IMR-90 (cell line): ENCODE measurements around the gene ARHGAP19. TPM values are rescaled to one million over a fixed set of nuclear protein-coding genes. Genes with fewer than 3 reads are reported as not detected.

Experiments
- ATAC-seq: fragments of 200-7000 bp; cut with Tn5 transposase; 2 replicates; pipeline ENCODE4 v1.9.1; 2020; ENCODE audit warnings: low read depth, mild to moderate bottlenecking, moderate library complexity
- BruUV-seq: library from RNA; stranded (reverse); fragments of 400-500 nt; replicated peaks from 2 replicates; lab custom pipeline; 2021; lab: Mats Ljungman, UMichigan
- CTCF ChIA-PET: fragments of 300-600 bp; formaldehyde crosslinking; extraction: SDS; loops from one replicate; lab custom pipeline; 2021; ENCODE audit warnings: antibody characterized with exemption; lab: Yijun Ruan, JAX
- POLR2A ChIA-PET: fragments of 300-600 bp; sonication (Branson Sonifier 250); formaldehyde crosslinking; loops from one replicate; lab custom pipeline; 2022; ENCODE audit warnings: antibody characterized with exemption; ENCODE audit not compliant: unreplicated experiment; lab: Charles Lee
- DNase-seq: peaks from one replicate; pipeline ENCODE4 v3.0.0; 2013
- H2AFZ ChIP-seq: replicated peaks from 2 replicates; pipeline ENCODE3; 2013; ENCODE audit warnings: low read length, mild to moderate bottlenecking; ENCODE audit not compliant: poor library complexity
- H2AK5ac ChIP-seq: 2 replicates; pipeline ENCODE4 v1.6.1; 2013; ENCODE audit warnings: low read depth, low read length, inconsistent platforms
- H2AK9ac ChIP-seq: replicated peaks from 2 replicates; pipeline ENCODE3; 2013; ENCODE audit warnings: mild to moderate bottlenecking, low read depth, low read length, moderate library complexity; ENCODE audit not compliant: poor library complexity
- H2BK120ac ChIP-seq: 2 replicates; pipeline ENCODE4 v1.6.1; 2013; ENCODE audit warnings: low read depth, low read length, inconsistent platforms
- H2BK15ac ChIP-seq: 3 replicates; pipeline ENCODE4 v1.6.1; 2013; ENCODE audit warnings: low read depth, low read length, inconsistent platforms
- H2BK20ac ChIP-seq: 2 replicates; pipeline ENCODE4 v1.6.1; 2013; ENCODE audit warnings: low read depth, mild to moderate bottlenecking, inconsistent platforms, low read length, moderate library complexity
- H2BK5ac ChIP-seq: 2 replicates; pipeline ENCODE4 v1.6.1; 2013; ENCODE audit warnings: mild to moderate bottlenecking, low read depth, low read length, inconsistent platforms; ENCODE audit not compliant: poor library complexity, severe bottlenecking
- H3K14ac ChIP-seq: replicated peaks from 2 replicates; pipeline ENCODE4 v1.6.1; 2013; ENCODE audit warnings: low read depth, low read length, inconsistent platforms
- H3K18ac ChIP-seq: 2 replicates; pipeline ENCODE4 v1.6.1; 2013; ENCODE audit warnings: low read depth, low read length, control low read depth
- H3K23ac ChIP-seq: 2 replicates; pipeline ENCODE4 v1.6.1; 2013; ENCODE audit warnings: low read depth, low read length, inconsistent platforms
- H3K27ac ChIP-seq: 2 replicates; pipeline ENCODE4 v1.5.1; 2013; ENCODE audit warnings: mild to moderate bottlenecking, control low read depth, low read length; ENCODE audit not compliant: insufficient read depth
- H3K27me3 ChIP-seq: 2 replicates; pipeline ENCODE4 v1.6.1; 2013; ENCODE audit warnings: low read length; ENCODE audit not compliant: control insufficient read depth, insufficient read depth
- H3K36me3 ChIP-seq: 2 replicates; pipeline ENCODE4 v1.6.1; 2013; ENCODE audit warnings: low read length, mixed read lengths; ENCODE audit not compliant: control insufficient read depth, insufficient read depth
- H3K4ac ChIP-seq: 2 replicates; pipeline ENCODE4 v1.6.1; 2013; ENCODE audit warnings: low read depth, low read length, inconsistent platforms
- H3K4me1 ChIP-seq: 2 replicates; pipeline ENCODE4 v1.6.1; 2013; ENCODE audit warnings: low read length, mixed read lengths; ENCODE audit not compliant: control insufficient read depth, insufficient read depth
- H3K4me2 ChIP-seq: 2 replicates; pipeline ENCODE4 v1.6.1; 2013; ENCODE audit warnings: low read depth, mild to moderate bottlenecking, control low read depth, low read length, moderate library complexity
- H3K4me3 ChIP-seq: 2 replicates; pipeline ENCODE4 v1.5.1; 2013; ENCODE audit warnings: low read depth, mild to moderate bottlenecking, control low read depth, low read length, moderate library complexity; ENCODE audit not compliant: insufficient read depth
- H3K56ac ChIP-seq: 2 replicates; pipeline ENCODE4 v1.6.1; 2013; ENCODE audit warnings: low read length, inconsistent platforms; ENCODE audit not compliant: insufficient read depth; ENCODE audit errors: extremely low read depth
- H3K79me1 ChIP-seq, 2 experiments: 2 replicates each; pipeline ENCODE4 v1.6.1; 2013; ENCODE audit warnings: low read length in 2 of 2, inconsistent platforms in 1 of 2, low read depth in 1 of 2
- H3K9ac ChIP-seq: 2 replicates; pipeline ENCODE4 v1.6.1; 2013; ENCODE audit warnings: low read depth, low read length, control low read depth
- H3K9me1 ChIP-seq: 2 replicates; pipeline ENCODE4 v1.6.1; 2013; ENCODE audit warnings: low read length, inconsistent platforms; ENCODE audit not compliant: insufficient read depth
- H3K9me3 ChIP-seq: 2 replicates; pipeline ENCODE4 v1.6.1; 2013; ENCODE audit warnings: low read length; ENCODE audit not compliant: control insufficient read depth, insufficient read depth
- H4K20me1 ChIP-seq: 2 replicates; pipeline ENCODE4 v1.6.1; 2013; ENCODE audit warnings: low read length, inconsistent platforms; ENCODE audit not compliant: insufficient read depth
- H4K5ac ChIP-seq: 2 replicates; pipeline ENCODE4 v1.6.1; 2013; ENCODE audit warnings: mild to moderate bottlenecking, low read depth, low read length, control low read depth
- H4K8ac ChIP-seq, 2 experiments: 2 replicates each; pipeline ENCODE4 v1.6.1; 2013; ENCODE audit warnings: low read depth in 2 of 2, low read length in 2 of 2, control low read depth in 1 of 2, inconsistent platforms in 1 of 2
- H4K91ac ChIP-seq: 2 replicates; pipeline ENCODE4 v1.6.1; 2013; ENCODE audit warnings: low read depth, low read length, inconsistent platforms; ENCODE audit not compliant: insufficient read depth
- BHLHE40 ChIP-seq: fragments of 150-350 bp; IDR thresholded peaks from 2 replicates; pipeline ENCODE4 v1.6.1; 2016; ENCODE audit warnings: mild to moderate bottlenecking, low read depth, low read length
- CEBPB ChIP-seq: IDR thresholded peaks from 2 replicates; pipeline ENCODE4 v1.6.1; 2012; ENCODE audit warnings: low read depth, low read length, improper control_type of control experiment
- CHD1 ChIP-seq: IDR thresholded peaks from 2 replicates; pipeline ENCODE4 v1.6.1; 2012; ENCODE audit warnings: low read depth, low read length, improper control_type of control experiment
- FOS ChIP-seq: fragments of 150-350 bp; IDR thresholded peaks from 2 replicates; pipeline ENCODE4 v1.6.1; 2016; ENCODE audit warnings: low read depth, low read length
- MAFK ChIP-seq: IDR thresholded peaks from 2 replicates; pipeline ENCODE4 v1.6.1; 2012; ENCODE audit warnings: low read depth, low read length, improper control_type of control experiment
- MAZ ChIP-seq: IDR thresholded peaks from 2 replicates; pipeline ENCODE4 v1.6.1; 2012; ENCODE audit warnings: low read depth, mild to moderate bottlenecking, low read length, improper control_type of control experiment, moderate library complexity, borderline replicate concordance
- MXI1 ChIP-seq: IDR thresholded peaks from 2 replicates; pipeline ENCODE4 v1.6.1; 2012; ENCODE audit warnings: low read depth, mild to moderate bottlenecking, low read length, moderate library complexity, borderline replicate concordance
- NFE2L2 ChIP-seq: fragments of 150-350 bp; IDR thresholded peaks from 2 replicates; pipeline ENCODE4 v1.6.1; 2016; ENCODE audit warnings: low read depth, mild to moderate bottlenecking, low read length
- POLR2A ChIP-seq: IDR thresholded peaks from 2 replicates; pipeline ENCODE4 v1.6.1; 2012; ENCODE audit warnings: mild to moderate bottlenecking, low read depth, low read length
- RCOR1 ChIP-seq: IDR thresholded peaks from 2 replicates; pipeline ENCODE4 v1.6.1; 2012; ENCODE audit warnings: mild to moderate bottlenecking, low read length, improper control_type of control experiment; ENCODE audit not compliant: insufficient replicate concordance
- RFX5 ChIP-seq: IDR thresholded peaks from 2 replicates; pipeline ENCODE4 v1.8.0; 2012; ENCODE audit warnings: low read depth, mild to moderate bottlenecking, low read length, moderate library complexity
- WGBS, 2 experiments: methylation state at CpG; one replicate each; pipeline versions ENCODE4 v1.1.5 to v1.1.7; 2013; ENCODE audit warnings: missing lambda C conversion rate in 2 of 2; ENCODE audit not compliant: insufficient read length in 1 of 2; ENCODE audit errors: extremely low coverage in 2 of 2; 5-methylcytosine and 5-hydroxymethylcytosine counted together
- dilution Hi-C: fragments of 300-500 bp; cut with HindIII; formaldehyde crosslinking; loops from one replicate; pipeline ENCODE4 v1.14.3; 2018; ENCODE audit warnings: low sequenced_read_pairs; ENCODE audit not compliant: unreplicated experiment
- in situ Hi-C: fragments of 300-500 bp; cut with MboI; formaldehyde crosslinking; loops from 3 replicates; pipeline ENCODE4 v1.14.3; 2019; ENCODE audit warnings: low sequenced_read_pairs, inconsistent platforms, mixed read lengths
- intact Hi-C: fragments of 100-400 bp; cut with micrococcal nuclease; formaldehyde crosslinking; loops from 2 replicates; pipeline ENCODE4 v1.10.0; 2022
- polyA plus RNA-seq, 3 experiments: library from polyadenylated mRNA; depleted of rRNA; stranded (reverse); fragments of >200 nt; gene quantifications; 2 replicates each; pipeline ENCODE4 v1.2.3, GENCODE V29; 2012; ENCODE audit warnings: low replicate concordance in 1 of 3
- total RNA-seq: library from RNA; depleted of rRNA; stranded (reverse); fragments of >200 nt; gene quantifications from 2 replicates; pipeline ENCODE4 v1.2.3, GENCODE V29; 2012

ARHGAP19 gene
- total and polyA plus RNA-seq, 2 of the 4 experiments (the other 2 are of a cell fraction) = 6.3 to 7.0 TPM

- DNase-seq (no peak), ATAC-seq (no peak)
- Histone ChIP-seq H3K18ac (no peak overlapping the region), H2BK15ac (no peak overlapping the region), H3K4me1 (no peaks in the 10 kb centered on the region), H4K91ac (no peak overlapping the region), H3K27ac (no peak overlapping the region), H3K4me2 (no peak overlapping the region), H3K9me3 (no peaks in the 10 kb centered on the region), H2BK20ac (no peak overlapping the region), H2AFZ (no peak overlapping the region), H3K27me3 (peaks cover 74% of the 10 kb centered on the region), H3K56ac (no peak overlapping the region), H3K4ac (no peak overlapping the region), H2BK120ac (no peak overlapping the region), H4K5ac (no peak overlapping the region), H2AK9ac (no peak overlapping the region), H3K9ac (no peak overlapping the region), H3K23ac (no peak overlapping the region), H3K14ac (no peak overlapping the region), H3K4me3 (no peak overlapping the region), H3K9me1 (no peaks in the 10 kb centered on the region), H4K8ac (no peak overlapping the region), H3K36me3 (no peaks in the 10 kb centered on the region), H2AK5ac (no peak overlapping the region), H3K79me1 (no peaks in the 10 kb centered on the region), H4K20me1 (no peaks in the 10 kb centered on the region), H2BK5ac (no peak overlapping the region)
- in situ Hi-C loops = no loop called here
- CTCF ChIA-PET = interaction anchor here (1.2 kb wide), 1 partner anchor 17 kb away, joined by 3 read pairs; no protein-coding TSS in a partner anchor
- dilution Hi-C loops = no loop called here
- TF ChIP-seq RFX5 (no peak), POLR2A (no peak), NFE2L2 (no peak), FOS (no peak), BHLHE40 (no peak), CEBPB (no peak), MXI1 (no peak), MAFK (no peak), CHD1 (no peak), MAZ (no peak), RCOR1 (no peak)
- intact Hi-C loops = no loop called here
- 7% methylated on average over 9 of the region's 26 CpGs; no CpG with 5 or more reads in 1 of the 2 experiments for WGBS, 2 experiments
- no TSS peak for BruUV-seq
- POLR2A ChIA-PET = no interaction called here
Measured at GRCh38 chr10:97179731-97180362, 112.6 kb downstream of the ARHGAP19 start.
